Endothelial cell of umbilical vein (primary cell): Measurements from ENCODE around the gene SIRT5.

Source experiments
- CTCF ChIP-seq, 2 donors: IDR thresholded peaks; 1 replicate in 1 of 2; 2 replicates in 1 of 2; pipeline ENCODE4 v1.5.1; 2011; ENCODE audit warnings: low read length in 2 of 2, mild to moderate bottlenecking in 2 of 2, moderate library complexity in 2 of 2, control low read depth in 1 of 2, inconsistent platforms in 1 of 2, low read depth in 1 of 2; ENCODE audit not compliant: insufficient read depth in 1 of 2; ENCODE audit errors: extremely low read depth in 1 of 2
- POLR2A ChIP-seq: IDR thresholded peaks from 2 replicates; pipeline ENCODE4 v1.6.1; 2012; ENCODE audit warnings: low read depth, mild to moderate bottlenecking, control low read depth, low read length

- TF ChIP-seq CTCF (IDR thresholded peaks at IDR 0.05; ENCODE audit: extremely low read depth in 1 of 2, insufficient read depth in 1 of 2, low read depth in 1 of 2, low read length in 2 of 2), result no peak
- TF ChIP-seq POLR2A, result no peak
These were observed 32.9 kb upstream of the SIRT5 start for GRCh38 chr6:13541496-13541895.
